K562 (cell line): ENCODE measurements around the gene GSTA5. TPM values are rescaled to one million over a fixed set of nuclear protein-coding genes. Genes with fewer than 3 reads are reported as not detected.
"Not testable (repeated sequence)": the region's sequence is repeated elsewhere in the genome, so short reads cannot be mapped to it uniquely, and the experiment has no call there.

Experiments used
- ATAC-seq: fragments of 200-7000 bp; cut with Tn5 transposase; 3 replicates; pipeline ENCODE4 v1.9.1; 2020; ENCODE audit warnings: moderate library complexity
- BruUV-seq: library from RNA; stranded (reverse); fragments of 400-500 nt; replicated peaks from 2 replicates; lab custom pipeline; 2021; lab: Mats Ljungman, UMichigan
- CTCF ChIA-PET: fragments of 300-600 bp; formaldehyde crosslinking; extraction: SDS; loops from one replicate; lab custom pipeline; 2021; ENCODE audit warnings: low intra/inter-chr PET ratio; lab: Yijun Ruan, JAX
- POLR2A ChIA-PET: fragments of 300-600, 350-650 bp; sonication (Branson Sonifier 250); formaldehyde crosslinking; extraction: SDS; loops from one replicate; lab custom pipeline; 2021; ENCODE audit warnings: antibody characterized with exemption, inconsistent platforms; lab: Yijun Ruan, JAX
- DNase-seq, 4 experiments: peaks; one replicate each; pipeline versions ENCODE4 v3.0.0 to v3.0.0-alpha.2; 2011 to 2018; ENCODE audit warnings: low spot score in 3 of 4, mixed read lengths in 3 of 4; ENCODE audit errors: extremely low read depth in 1 of 4
- FAIRE-seq: peaks from 2 replicates; lab custom pipeline; 2011; peaks lifted over from hg19 to GRCh38; lab: Jason Lieb, UNC
- H2AFZ ChIP-seq: 2 replicates; pipeline ENCODE4 v1.6.0; 2011; ENCODE audit warnings: low read depth, low read length, control low read depth, inconsistent platforms
- H3K27ac ChIP-seq: fragments of 200-600 bp; 3 replicates; pipeline ENCODE4 v1.8.0; 2011; ENCODE audit warnings: low read depth, mild to moderate bottlenecking, control low read depth, inconsistent platforms, low read length, moderate library complexity, mixed read lengths; ENCODE audit errors: extremely low read depth
- H3K27me3 ChIP-seq, 2 experiments: fragments of 300-600 bp in 1 of 2; 2 replicates in 1 of 2; 3 replicates in 1 of 2; pipeline versions ENCODE4 v1.6.0 to v1.8.0; 2011; ENCODE audit warnings: inconsistent platforms in 2 of 2, low read length in 2 of 2, mild to moderate bottlenecking in 1 of 2, mixed read lengths in 1 of 2, moderate library complexity in 1 of 2; ENCODE audit not compliant: control insufficient read depth in 2 of 2, insufficient read depth in 2 of 2
- H3K36me3 ChIP-seq: fragments of 300-600 bp; 3 replicates; pipeline ENCODE4 v1.8.0; 2011; ENCODE audit warnings: mild to moderate bottlenecking, low read length, inconsistent platforms; ENCODE audit not compliant: control insufficient read depth, insufficient read depth
- H3K4me1 ChIP-seq, 2 experiments: fragments of 200-600 bp in 1 of 2; replicated peaks in 1 of 2; 2 replicates in 1 of 2; 3 replicates in 1 of 2; pipeline versions ENCODE4 v1.5.1 to v1.8.0; 2011; ENCODE audit warnings: inconsistent platforms in 2 of 2, low read length in 2 of 2, mild to moderate bottlenecking in 1 of 2, mixed read lengths in 1 of 2, moderate library complexity in 1 of 2; ENCODE audit not compliant: control insufficient read depth in 2 of 2, insufficient read depth in 2 of 2
- H3K4me2 ChIP-seq: 2 replicates; pipeline ENCODE4 v1.6.1; 2011; ENCODE audit warnings: low read length, control low read depth, inconsistent platforms, mixed read lengths; ENCODE audit not compliant: insufficient read depth
- H3K4me3 ChIP-seq: fragments of 200-600 bp; sonication (generic), shearing (Covaris generic); 2 replicates; pipeline ENCODE4 v1.5.1; 2016; ENCODE audit warnings: control low read depth, inconsistent platforms
- H3K79me2 ChIP-seq: fragments of 200-600 bp; 3 replicates; pipeline ENCODE4 v1.8.0; 2011; ENCODE audit warnings: low read length, inconsistent platforms; ENCODE audit not compliant: control insufficient read depth, insufficient read depth
- H3K9ac ChIP-seq, 2 experiments: 2 replicates each; pipeline versions ENCODE4 v1.6.0 to v1.6.1; 2011; ENCODE audit warnings: low read depth in 2 of 2, low read length in 2 of 2, control low read depth in 1 of 2, inconsistent platforms in 1 of 2, mild to moderate bottlenecking in 1 of 2, mixed read lengths in 1 of 2; ENCODE audit not compliant: insufficient read depth in 1 of 2
- H3K9me1 ChIP-seq: one replicate; pipeline ENCODE4 v1.6.0; 2011; ENCODE audit warnings: inconsistent platforms, mild to moderate bottlenecking, low read length, moderate library complexity; ENCODE audit not compliant: control insufficient read depth, insufficient read depth
- H3K9me3 ChIP-seq: replicated peaks from 2 replicates; pipeline ENCODE4 v1.5.1; 2011; ENCODE audit warnings: low read depth, low read length, inconsistent platforms; ENCODE audit not compliant: control insufficient read depth, insufficient read depth
- H4K20me1 ChIP-seq: replicated peaks from 2 replicates; pipeline ENCODE4 v1.6.1; 2011; ENCODE audit warnings: low read length, inconsistent platforms, mixed read lengths; ENCODE audit not compliant: control insufficient read depth, insufficient read depth
- CBFA2T3 ChIP-seq: fragments of 450-650 bp; IDR thresholded peaks from 2 replicates; pipeline ENCODE4 v1.6.1; 2017
- ERF ChIP-seq: fragments of 450-650 bp; formaldehyde crosslinking; IDR thresholded peaks from 2 replicates; pipeline ENCODE4 v1.4.0; 2020; ENCODE audit warnings: mild to moderate bottlenecking, mixed read lengths
- KAT8 ChIP-seq: fragments of 450-650 bp; IDR thresholded peaks from 2 replicates; pipeline ENCODE4 v1.6.1; 2016; ENCODE audit warnings: low read depth, mild to moderate bottlenecking
- POLR2AphosphoS2 ChIP-seq: IDR thresholded peaks from 2 replicates; pipeline ENCODE4 v1.6.1; 2012; ENCODE audit warnings: low read length, improper control_type of control experiment
- RERE ChIP-seq: sonication (generic); formaldehyde crosslinking; IDR thresholded peaks from 2 replicates; pipeline ENCODE4 v1.8.0; 2023; ENCODE audit warnings: missing genetic modification reagents, mild to moderate bottlenecking, borderline replicate concordance
- SMAD1 ChIP-seq: fragments of 150-350 bp; IDR thresholded peaks from 2 replicates; pipeline ENCODE4 v1.6.1; 2014; ENCODE audit warnings: low read length, low read depth; ENCODE audit not compliant: partially characterized antibody
- ZBTB12 ChIP-seq: fragments of 250-450 bp; sonication (Bioruptor Pico); IDR thresholded peaks from 2 replicates; pipeline ENCODE4 v1.4.0; 2020
- ZNF217 ChIP-seq: sonication (generic); formaldehyde crosslinking; IDR thresholded peaks from 2 replicates; pipeline ENCODE4 v1.8.0; 2022; ENCODE audit warnings: mild to moderate bottlenecking, missing genetic modification reagents
- WGBS: fragments of 100-300 bp; shearing (Covaris generic); methylation state at CpG from one replicate; pipeline ENCODE4 v1.1.6; 2016; ENCODE audit warnings: low coverage, mixed read lengths; ENCODE audit not compliant: insufficient coverage; ENCODE audit errors: missing lambda C conversion rate; 5-methylcytosine and 5-hydroxymethylcytosine counted together
- in situ Hi-C: fragments of 300-500 bp; cut with MboI; formaldehyde crosslinking; loops from 4 replicates; pipeline ENCODE4 v1.15.0; 2018; ENCODE audit warnings: inconsistent platforms, mixed read lengths
- intact Hi-C: fragments of 100-400 bp; cut with micrococcal nuclease; formaldehyde crosslinking; loops from 2 replicates; pipeline ENCODE4 v1.14.2; 2022
- polyA plus RNA-seq, 8 experiments: library from polyadenylated mRNA; depleted of rRNA in 4 of 8; stranded (reverse) in 5 of 8; unstranded in 3 of 8; fragments of >200 nt; fragmentation: Nextera tagmentation in 2 of 8; fragmentation: Illumina TruSeq in 1 of 8; extraction: Ambion mirVana in 2 of 8; extraction: Trizol in 1 of 8; gene quantifications; 2 replicates each; pipeline versions ENCODE4 v1.2.1 to v1.2.3, GENCODE V29; 2011 to 2014; ENCODE audit warnings: inconsistent platforms in 1 of 8, missing spikeins in 1 of 8
- total RNA-seq, 7 experiments: library from RNA; depleted of rRNA in 6 of 7; stranded (reverse); fragments of >200 nt in 6 of 7; fragmentation: Illumina TruSeq in 2 of 7; extraction: Trizol in 2 of 7; gene quantifications; 2 replicates each; pipeline versions ENCODE4 v1.2.1 to v1.2.3, GENCODE V29; 2011 to 2021; ENCODE audit warnings: low replicate concordance in 1 of 7

Gene GSTA5
- total and polyA plus RNA-seq, 9 of the 15 experiments (the other 6 are each of a cell fraction or from before 2014, with no cell fraction given): not detected

- WGBS: 3% methylated on average over 4 of the region's 4 CpGs
- H3K79me2 ChIP-seq, FAIRE-seq, CTCF ChIA-PET, H2AFZ ChIP-seq, H3K9me3 ChIP-seq, H3K4me3 ChIP-seq, POLR2A ChIA-PET, H4K20me1 ChIP-seq, DNase-seq, intact Hi-C loops, H3K27ac ChIP-seq, ATAC-seq, in situ Hi-C loops, H3K4me1 ChIP-seq, H3K36me3 ChIP-seq, BruUV-seq, H3K9ac ChIP-seq, H3K4me2 ChIP-seq, H3K9me1 ChIP-seq: not testable (repeated sequence)
- H3K27me3 ChIP-seq: peaks cover 2 to 16% of the 10 kb centered on the region in 2 experiments; a peak in 3 of 5 replicates
Measured at GRCh38 chr6:52830869-52831268, 9.7 kb downstream of the GSTA5 start.

- DNase-seq (no peak), FAIRE-seq (no peak), ATAC-seq (no peak)
- ChIA-PET POLR2A (interaction anchor here (0.8 kb wide), 1 partner anchor 9 kb away, joined by 3 read pairs; no protein-coding TSS in a partner anchor), CTCF (no interaction called here)
- Histone ChIP-seq H3K27me3 (peaks cover 0 to 13% of the 10 kb centered on the region in 2 experiments; a peak in 1 of 5 replicates), H4K20me1 (no peaks in the 10 kb centered on the region), H3K79me2 (no peaks in the 10 kb centered on the region), H3K4me3 (no peak overlapping the region), H2AFZ (no peak overlapping the region), H3K9me1 (no peaks in the 10 kb centered on the region), H3K9ac (no peak overlapping the region), H3K36me3 (no peaks in the 10 kb centered on the region), H3K4me2 (no peak overlapping the region), H3K27ac (no peak overlapping the region), H3K9me3 (peaks cover 3% of the 10 kb centered on the region; the same call in 1 of the 2 replicates), H3K4me1 (no peaks in the 10 kb centered on the region; a peak in 1 of 5 replicates)
- 3% methylated on average over 24 of the region's 37 CpGs for WGBS
- BruUV-seq: no TSS peak
- intact Hi-C loops: no loop called here
- in situ Hi-C loops: loop anchor here (5.0 kb wide), 1 partner anchor 42 kb away; no protein-coding TSS in a partner anchor
- TF ChIP-seq ERF (CRISPR knock-in tag) (no peak), CBFA2T3 (no peak), ZNF217 (CRISPR knock-in tag) (no peak), ZBTB12 (CRISPR knock-in tag) (no peak), RERE (CRISPR knock-in tag) (no peak), POLR2AphosphoS2 (no peak), KAT8 (no peak), SMAD1 (no peak)
Measured at GRCh38 chr6:52829046-52829817, 11.4 kb downstream of the GSTA5 start.
